ENCODE measurements around the gene TAF11L2. TPM values are rescaled to one million over a fixed set of nuclear protein-coding genes. Genes with fewer than 3 reads are reported as not detected.
A peak's percentile ranks its signal among the peaks of the same experiment; 100 is the strongest.
"Not testable (repeated sequence)": the region's sequence is repeated elsewhere in the genome, so short reads cannot be mapped to it uniquely, and the experiment has no call there.

The TAF11L2 gene
- total RNA-seq, 1 donor from 2014 or later: not detected

GRCh38 chr5:17487174-17487512 is 10.9 kb upstream of the TAF11L2 start:
- Mint-ChIP-seq H3K27ac (ENCODE audit: unreplicated experiment) (no peak overlapping the region), H3K36me3 (ENCODE audit: low read depth) (no peaks in the 10 kb centered on the region), H3K4me3 (ENCODE audit: unreplicated experiment) (no peak overlapping the region), H3K27me3 (ENCODE audit: low read depth) (no peaks in the 10 kb centered on the region), H3K9me3 (ENCODE audit: low read depth) (no peaks in the 10 kb centered on the region), H3K4me1 (ENCODE audit: low read depth) (peaks cover 10% of the 10 kb centered on the region)
- DNase-seq (ENCODE audit: low spot score): no peak
- no peak for TF ChIP-seq CTCF (IDR thresholded peaks at IDR 0.05)

- H3K36me3 Mint-ChIP-seq (ENCODE audit: low read depth); H3K27ac Mint-ChIP-seq (ENCODE audit: unreplicated experiment); H3K9me3 Mint-ChIP-seq (ENCODE audit: low read depth); H3K27me3 Mint-ChIP-seq (ENCODE audit: low read depth); DNase-seq (ENCODE audit: low spot score); H3K4me3 Mint-ChIP-seq (ENCODE audit: unreplicated experiment): not testable (repeated sequence)
- peaks cover 10% of the 10 kb centered on the region for H3K4me1 Mint-ChIP-seq (ENCODE audit: low read depth)
Measured at GRCh38 chr5:17491257-17491656, 6.8 kb upstream of the TAF11L2 start.

- Mint-ChIP-seq H3K9me3 (ENCODE audit: low read depth) (peaks cover 6% of the 10 kb centered on the region), H3K4me1 (ENCODE audit: low read depth) (peaks cover 6% of the 10 kb centered on the region), H3K36me3 (ENCODE audit: low read depth) (no peaks in the 10 kb centered on the region), H3K4me3 (ENCODE audit: unreplicated experiment) (no peak overlapping the region), H3K27ac (ENCODE audit: unreplicated experiment) (no peak overlapping the region), H3K27me3 (ENCODE audit: low read depth) (no peaks in the 10 kb centered on the region)
- no peak for DNase-seq (ENCODE audit: low spot score)
- TF ChIP-seq CTCF (IDR thresholded peaks at IDR 0.05): no peak
Measured at GRCh38 chr5:17492770-17493169, 5.3 kb upstream of the TAF11L2 start.

GRCh38 chr5:17497446-17497845 is 585 bp upstream of the TAF11L2 start:
- peaks cover 2% of the 10 kb centered on the region for H3K36me3 Mint-ChIP-seq (ENCODE audit: low read depth)
- H3K27me3 Mint-ChIP-seq (ENCODE audit: low read depth): no peaks in the 10 kb centered on the region
- no peak for DNase-seq (ENCODE audit: low spot score)
- no peak overlapping the region for H3K27ac Mint-ChIP-seq (ENCODE audit: unreplicated experiment)
- no peaks in the 10 kb centered on the region for H3K4me1 Mint-ChIP-seq (ENCODE audit: low read depth)
- no peak for TF ChIP-seq CTCF (IDR thresholded peaks at IDR 0.05)
- peaks cover 12% of the 10 kb centered on the region for H3K9me3 Mint-ChIP-seq (ENCODE audit: low read depth)
- no peak overlapping the region for H3K4me3 Mint-ChIP-seq (ENCODE audit: unreplicated experiment)

- H3K9me3 Mint-ChIP-seq (ENCODE audit: low read depth): no peaks in the 10 kb centered on the region
- H3K4me3 Mint-ChIP-seq (ENCODE audit: unreplicated experiment): no peak overlapping the region
- DNase-seq (ENCODE audit: low spot score): no peak
- H3K27me3 Mint-ChIP-seq (ENCODE audit: low read depth): no peaks in the 10 kb centered on the region
- no peak for TF ChIP-seq CTCF (IDR thresholded peaks at IDR 0.05)
- no peak overlapping the region for H3K27ac Mint-ChIP-seq (ENCODE audit: unreplicated experiment)
- H3K36me3 Mint-ChIP-seq (ENCODE audit: low read depth): no peaks in the 10 kb centered on the region
- H3K4me1 Mint-ChIP-seq (ENCODE audit: low read depth): peaks cover 5% of the 10 kb centered on the region
Measured at GRCh38 chr5:17511775-17512325, 13.8 kb downstream of the TAF11L2 start.

- H3K4me3 Mint-ChIP-seq (ENCODE audit: unreplicated experiment); H3K27ac Mint-ChIP-seq (ENCODE audit: unreplicated experiment); H3K27me3 Mint-ChIP-seq (ENCODE audit: low read depth); H3K9me3 Mint-ChIP-seq (ENCODE audit: low read depth); H3K36me3 Mint-ChIP-seq (ENCODE audit: low read depth); H3K4me1 Mint-ChIP-seq (ENCODE audit: low read depth): not testable (repeated sequence)
- DNase-seq (ENCODE audit: low spot score): peak; percentile 80
Measured at GRCh38 chr5:17517526-17517925, 19.5 kb downstream of the TAF11L2 start.

GRCh38 chr5:17518067-17518466 is 20.0 kb downstream of the TAF11L2 start, which contains the start of gene TAF11L3:
Gene TAF11L3 (plus strand): TSS chr5:17518367.
- not testable (repeated sequence) for H3K4me3 Mint-ChIP-seq (ENCODE audit: unreplicated experiment); H3K36me3 Mint-ChIP-seq (ENCODE audit: low read depth); H3K9me3 Mint-ChIP-seq (ENCODE audit: low read depth); DNase-seq (ENCODE audit: low spot score); H3K27me3 Mint-ChIP-seq (ENCODE audit: low read depth); H3K4me1 Mint-ChIP-seq (ENCODE audit: low read depth); H3K27ac Mint-ChIP-seq (ENCODE audit: unreplicated experiment)

GRCh38 chr5:17519508-17519907 is 21.5 kb downstream of the TAF11L2 start:
- not testable (repeated sequence) for H3K4me1 Mint-ChIP-seq (ENCODE audit: low read depth); H3K27ac Mint-ChIP-seq (ENCODE audit: unreplicated experiment); H3K36me3 Mint-ChIP-seq (ENCODE audit: low read depth); H3K9me3 Mint-ChIP-seq (ENCODE audit: low read depth); DNase-seq (ENCODE audit: low spot score); H3K4me3 Mint-ChIP-seq (ENCODE audit: unreplicated experiment); H3K27me3 Mint-ChIP-seq (ENCODE audit: low read depth)

- H3K27ac Mint-ChIP-seq (ENCODE audit: unreplicated experiment): not testable (repeated sequence)
Measured at GRCh38 chr5:17521501-17521900, 23.5 kb downstream of the TAF11L2 start, which contains the start of gene TAF11L4. Gene TAF11L4 (plus strand): TSS chr5:17521801.

More at GRCh38 chr5:17521501-17521900, 23.5 kb downstream of the TAF11L2 start, which contains the start of gene TAF11L4:
- H3K4me1 Mint-ChIP-seq (ENCODE audit: low read depth); H3K9me3 Mint-ChIP-seq (ENCODE audit: low read depth); H3K4me3 Mint-ChIP-seq (ENCODE audit: unreplicated experiment); H3K36me3 Mint-ChIP-seq (ENCODE audit: low read depth); H3K27me3 Mint-ChIP-seq (ENCODE audit: low read depth); DNase-seq (ENCODE audit: low spot score): not testable (repeated sequence)

All from chondrocyte (in vitro differentiated cells).